GM18526 (cell line): ENCODE data around the gene SYDE2.

Experiments
- POLR2A ChIP-seq: IDR thresholded peaks from 3 replicates; pipeline ENCODE4 v1.6.1; 2011; ENCODE audit not compliant: insufficient read length; ENCODE audit errors: extremely low read depth

SYDE2 gene

GRCh38 chr1:85200463-85201339 is at the start of gene SYDE2:
Gene SYDE2 (minus strand): TSS chr1:85201016. CDS start chr1:85200996, 20 bp downstream.
- no peak for TF ChIP-seq POLR2A

GRCh38 chr1:85245891-85246290 is 45.1 kb upstream of the SYDE2 start:
- no peak for TF ChIP-seq POLR2A

GRCh38 chr1:85245456-85245855 is 44.6 kb upstream of the SYDE2 start:
- TF ChIP-seq POLR2A: no peak

GRCh38 chr1:85244271-85245061 is 43.6 kb upstream of the SYDE2 start:
- no peak for TF ChIP-seq POLR2A

GRCh38 chr1:85243372-85243771 is 42.6 kb upstream of the SYDE2 start:
- no peak for TF ChIP-seq POLR2A

- TF ChIP-seq POLR2A: no peak
Observed at GRCh38 chr1:85240643-85241042, 39.8 kb upstream of the SYDE2 start.

- no peak for TF ChIP-seq POLR2A
Observed at GRCh38 chr1:85240174-85240601, 39.4 kb upstream of the SYDE2 start.

GRCh38 chr1:85237613-85238012 is 36.8 kb upstream of the SYDE2 start:
- TF ChIP-seq POLR2A: no peak

GRCh38 chr1:85230305-85230977 is 29.6 kb upstream of the SYDE2 start:
- no peak for TF ChIP-seq POLR2A

- TF ChIP-seq POLR2A: no peak
Observed at GRCh38 chr1:85229574-85230097, 28.8 kb upstream of the SYDE2 start.

GRCh38 chr1:85228972-85229371 is 28.2 kb upstream of the SYDE2 start:
- TF ChIP-seq POLR2A: no peak

- no peak for TF ChIP-seq POLR2A
Observed at GRCh38 chr1:85225624-85226380, 25.0 kb upstream of the SYDE2 start.

- TF ChIP-seq POLR2A: no peak
Observed at GRCh38 chr1:85224734-85225623, 24.2 kb upstream of the SYDE2 start.

- no peak for TF ChIP-seq POLR2A
Observed at GRCh38 chr1:85224295-85224694, 23.5 kb upstream of the SYDE2 start.

- no peak for TF ChIP-seq POLR2A
Observed at GRCh38 chr1:85223334-85223733, 22.5 kb upstream of the SYDE2 start.
